Panc1 (cell line): ENCODE measurements around the gene USP12. TPM values are rescaled to one million over a fixed set of nuclear protein-coding genes. Genes with fewer than 3 reads are reported as not detected.
A peak's percentile ranks its signal among the peaks of the same experiment; 100 is the strongest.

Experiments used
- ATAC-seq: fragments of 200-7000 bp; cut with Tn5 transposase; 2 replicates; pipeline ENCODE4 v1.9.1; 2020; ENCODE audit warnings: mild to moderate bottlenecking, moderate library complexity
- BruUV-seq: library from RNA; stranded (reverse); fragments of 400-500 nt; replicated peaks from 2 replicates; lab custom pipeline; 2021; lab: Mats Ljungman, UMichigan
- CTCF ChIA-PET: fragments of 300-600 bp; sonication (Branson Sonifier 250); formaldehyde crosslinking; loops from one replicate; lab custom pipeline; 2022; ENCODE audit warnings: antibody characterized with exemption; lab: Charles Lee
- POLR2A ChIA-PET: fragments of 300-600 bp; sonication (Branson Sonifier 250); formaldehyde crosslinking; loops from one replicate; lab custom pipeline; 2022; ENCODE audit warnings: antibody characterized with exemption; lab: Charles Lee
- DNase-seq: peaks from one replicate; pipeline ENCODE4 v3.0.0-alpha.2; 2010; ENCODE audit warnings: low read depth, low spot score
- H3K27ac ChIP-seq: 2 replicates; pipeline ENCODE4 v1.5.1; 2011; ENCODE audit warnings: mild to moderate bottlenecking, low read length, inconsistent platforms
- H3K27me3 ChIP-seq: fragments of 200-500 bp; sonication (Bioruptor generic); 2 replicates; pipeline ENCODE4 v1.6.0; 2014; ENCODE audit warnings: low read length, inconsistent platforms; ENCODE audit not compliant: control insufficient read depth, insufficient read depth
- H3K36me3 ChIP-seq: fragments of 200-500 bp; sonication (Bioruptor generic); 2 replicates; pipeline ENCODE4 v1.5.1; 2014; ENCODE audit warnings: inconsistent platforms, mild to moderate bottlenecking, low read length, moderate library complexity; ENCODE audit not compliant: control insufficient read depth, insufficient read depth
- H3K4me1 ChIP-seq: 2 replicates; pipeline ENCODE4 v1.5.1; 2011; ENCODE audit warnings: inconsistent platforms, mild to moderate bottlenecking, low read length, moderate library complexity; ENCODE audit not compliant: control insufficient read depth, insufficient read depth
- H3K4me3 ChIP-seq, 2 experiments: 2 replicates each; pipeline ENCODE4 v1.5.1; 2011 to 2012; ENCODE audit warnings: low read depth in 2 of 2, low read length in 2 of 2, mild to moderate bottlenecking in 2 of 2, inconsistent platforms in 1 of 2, moderate library complexity in 1 of 2
- H3K9me3 ChIP-seq: fragments of 200-500 bp; sonication (Bioruptor generic); 2 replicates; pipeline ENCODE4 v1.5.1; 2014; ENCODE audit warnings: low read depth, mild to moderate bottlenecking, inconsistent platforms, low read length, moderate library complexity; ENCODE audit not compliant: control insufficient read depth, insufficient read depth
- POLR2AphosphoS5 ChIP-seq: IDR thresholded peaks from 2 replicates; pipeline ENCODE4 v1.6.1; 2012; ENCODE audit warnings: mild to moderate bottlenecking, low read depth, low read length, moderate library complexity
- SIN3A ChIP-seq: IDR thresholded peaks from 2 replicates; pipeline ENCODE4 v1.6.1; 2012; ENCODE audit warnings: low read depth, mild to moderate bottlenecking, low read length, moderate library complexity, borderline replicate concordance; ENCODE audit not compliant: insufficient read depth
- TCF7L2 ChIP-seq: IDR thresholded peaks from 2 replicates; pipeline ENCODE4 v1.6.1; 2011; ENCODE audit warnings: mild to moderate bottlenecking, low read depth, low read length, inconsistent platforms
- in situ Hi-C: cut with HindIII; loops from 2 replicates; pipeline ENCODE4 v1.10.0; 2016; ENCODE audit warnings: low sequenced_read_pairs, low pct_unique_long_range_greater_than_20kb
- intact Hi-C: fragments of 100-400 bp; cut with micrococcal nuclease; formaldehyde crosslinking; loops from one replicate; pipeline ENCODE4 v1.10.0; 2022; ENCODE audit not compliant: unreplicated experiment
- total RNA-seq: library from RNA; stranded (reverse); gene quantifications from one replicate; pipeline ENCODE4 v1.2.1, GENCODE V29; 2021; ENCODE audit not compliant: unreplicated experiment
- TF ChIP-seq, protein P1 (sequence below), 2 experiments: IDR thresholded peaks; 2 replicates each; pipeline ENCODE4 v1.6.1; 2011 to 2012; ENCODE audit warnings: low read depth in 2 of 2, control low read depth in 1 of 2, low read length in 1 of 2, mild to moderate bottlenecking in 1 of 2, moderate library complexity in 1 of 2; ENCODE audit not compliant: insufficient read depth in 1 of 2
- TF ChIP-seq, protein P2 (sequence below): fragments of 450-650 bp; IDR thresholded peaks from 2 replicates; pipeline ENCODE4 v1.5.1; 2017; ENCODE audit warnings: mild to moderate bottlenecking

The USP12 gene
- total RNA-seq, 1 experiment from 2014 or later, result 82.0 TPM

DNA sequence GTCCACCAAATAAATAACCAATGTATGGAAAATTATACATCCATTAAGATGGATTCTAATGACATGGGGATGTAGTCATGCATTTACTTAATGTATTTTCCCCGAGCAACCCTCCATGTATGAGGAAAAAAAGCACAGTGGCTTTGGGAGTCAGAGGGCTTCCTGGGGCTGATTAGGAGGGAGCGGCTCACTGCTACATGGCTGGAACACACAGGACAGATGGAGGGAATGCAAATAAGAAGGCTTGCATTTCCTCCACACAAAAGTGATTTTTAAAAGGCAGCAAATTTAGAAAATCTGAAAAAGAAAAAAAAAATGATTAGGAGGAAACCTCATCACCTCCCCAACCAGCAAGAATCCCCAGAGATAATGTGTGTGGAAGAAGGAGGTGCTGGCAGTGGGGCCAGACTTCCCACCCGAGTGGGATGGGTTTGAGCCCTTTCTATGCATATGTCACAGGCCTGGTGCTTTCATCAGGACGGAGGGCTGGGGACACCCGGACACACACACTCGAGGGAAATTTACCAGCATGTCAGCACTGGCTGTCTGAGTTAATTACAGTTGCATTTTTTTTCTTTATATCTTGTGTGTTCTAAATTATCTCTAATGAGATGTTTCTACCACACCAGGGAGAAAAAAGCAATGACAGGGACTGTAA, 118.9 kb downstream of the USP12 start:
- peak overlapping the region; percentile 81 for H3K27ac ChIP-seq
- TF ChIP-seq TCF7L2 (no peak), POLR2AphosphoS5 (no peak), SIN3A (no peak)
- TF ChIP-seq, protein P1, sequence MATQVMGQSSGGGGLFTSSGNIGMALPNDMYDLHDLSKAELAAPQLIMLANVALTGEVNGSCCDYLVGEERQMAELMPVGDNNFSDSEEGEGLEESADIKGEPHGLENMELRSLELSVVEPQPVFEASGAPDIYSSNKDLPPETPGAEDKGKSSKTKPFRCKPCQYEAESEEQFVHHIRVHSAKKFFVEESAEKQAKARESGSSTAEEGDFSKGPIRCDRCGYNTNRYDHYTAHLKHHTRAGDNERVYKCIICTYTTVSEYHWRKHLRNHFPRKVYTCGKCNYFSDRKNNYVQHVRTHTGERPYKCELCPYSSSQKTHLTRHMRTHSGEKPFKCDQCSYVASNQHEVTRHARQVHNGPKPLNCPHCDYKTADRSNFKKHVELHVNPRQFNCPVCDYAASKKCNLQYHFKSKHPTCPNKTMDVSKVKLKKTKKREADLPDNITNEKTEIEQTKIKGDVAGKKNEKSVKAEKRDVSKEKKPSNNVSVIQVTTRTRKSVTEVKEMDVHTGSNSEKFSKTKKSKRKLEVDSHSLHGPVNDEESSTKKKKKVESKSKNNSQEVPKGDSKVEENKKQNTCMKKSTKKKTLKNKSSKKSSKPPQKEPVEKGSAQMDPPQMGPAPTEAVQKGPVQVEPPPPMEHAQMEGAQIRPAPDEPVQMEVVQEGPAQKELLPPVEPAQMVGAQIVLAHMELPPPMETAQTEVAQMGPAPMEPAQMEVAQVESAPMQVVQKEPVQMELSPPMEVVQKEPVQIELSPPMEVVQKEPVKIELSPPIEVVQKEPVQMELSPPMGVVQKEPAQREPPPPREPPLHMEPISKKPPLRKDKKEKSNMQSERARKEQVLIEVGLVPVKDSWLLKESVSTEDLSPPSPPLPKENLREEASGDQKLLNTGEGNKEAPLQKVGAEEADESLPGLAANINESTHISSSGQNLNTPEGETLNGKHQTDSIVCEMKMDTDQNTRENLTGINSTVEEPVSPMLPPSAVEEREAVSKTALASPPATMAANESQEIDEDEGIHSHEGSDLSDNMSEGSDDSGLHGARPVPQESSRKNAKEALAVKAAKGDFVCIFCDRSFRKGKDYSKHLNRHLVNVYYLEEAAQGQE (IDR thresholded peaks at IDR 0.05; ENCODE audit: insufficient read depth in 1 of 2, low read depth in 2 of 2, low read length in 1 of 2), result no peak
- TF ChIP-seq, protein P2, sequence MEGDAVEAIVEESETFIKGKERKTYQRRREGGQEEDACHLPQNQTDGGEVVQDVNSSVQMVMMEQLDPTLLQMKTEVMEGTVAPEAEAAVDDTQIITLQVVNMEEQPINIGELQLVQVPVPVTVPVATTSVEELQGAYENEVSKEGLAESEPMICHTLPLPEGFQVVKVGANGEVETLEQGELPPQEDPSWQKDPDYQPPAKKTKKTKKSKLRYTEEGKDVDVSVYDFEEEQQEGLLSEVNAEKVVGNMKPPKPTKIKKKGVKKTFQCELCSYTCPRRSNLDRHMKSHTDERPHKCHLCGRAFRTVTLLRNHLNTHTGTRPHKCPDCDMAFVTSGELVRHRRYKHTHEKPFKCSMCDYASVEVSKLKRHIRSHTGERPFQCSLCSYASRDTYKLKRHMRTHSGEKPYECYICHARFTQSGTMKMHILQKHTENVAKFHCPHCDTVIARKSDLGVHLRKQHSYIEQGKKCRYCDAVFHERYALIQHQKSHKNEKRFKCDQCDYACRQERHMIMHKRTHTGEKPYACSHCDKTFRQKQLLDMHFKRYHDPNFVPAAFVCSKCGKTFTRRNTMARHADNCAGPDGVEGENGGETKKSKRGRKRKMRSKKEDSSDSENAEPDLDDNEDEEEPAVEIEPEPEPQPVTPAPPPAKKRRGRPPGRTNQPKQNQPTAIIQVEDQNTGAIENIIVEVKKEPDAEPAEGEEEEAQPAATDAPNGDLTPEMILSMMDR, result no peak
- in situ Hi-C loops, result no loop called here

DNA sequence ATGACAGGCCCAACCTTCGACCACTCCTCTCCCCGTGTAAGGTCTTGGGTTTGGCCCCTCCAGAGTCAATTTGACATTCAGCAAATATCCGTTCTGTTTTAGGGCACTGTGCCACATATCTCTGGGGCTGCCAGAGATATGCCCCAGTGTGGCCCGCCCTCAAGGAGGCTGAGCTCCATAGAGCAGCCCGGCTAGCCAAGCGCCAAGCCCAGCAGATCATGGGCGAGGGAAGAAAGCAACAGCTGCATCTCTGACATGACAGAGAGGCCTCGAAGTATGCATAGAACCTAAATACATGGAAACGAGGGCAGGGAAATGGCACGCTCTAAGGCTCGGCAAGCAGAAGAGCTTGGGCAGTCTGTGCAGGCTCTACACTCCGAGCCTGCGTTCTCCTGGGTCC, 124.5 kb downstream of the USP12 start:
- intact Hi-C loops, result loop anchor here (10.0 kb wide), 1 partner anchor 62 kb away; no protein-coding TSS in a partner anchor
- ATAC-seq (no peak), DNase-seq (no peak)
- Histone ChIP-seq H3K4me3 (no peak overlapping the region), H3K27me3 (no peaks in the 10 kb centered on the region), H3K9me3 (no peaks in the 10 kb centered on the region), H3K4me1 (peaks cover 11% of the 10 kb centered on the region), H3K36me3 (no peaks in the 10 kb centered on the region), H3K27ac (peak overlapping the region; percentile 98)
- no TSS peak for BruUV-seq
- ChIA-PET POLR2A (no interaction called here), CTCF (no interaction called here)
- in situ Hi-C loops, result no loop called here
- TF ChIP-seq SIN3A, result no peak
- TF ChIP-seq, protein P2, result no peak
- TF ChIP-seq POLR2AphosphoS5, result no peak
- TF ChIP-seq, protein P1 (IDR thresholded peaks at IDR 0.05; ENCODE audit: insufficient read depth in 1 of 2, low read depth in 2 of 2, low read length in 1 of 2), result no peak
- TF ChIP-seq TCF7L2, result no peak

More for the DNA sequence above, 118.9 kb downstream of the USP12 start:
- no peak for DNase-seq
- intact Hi-C loops, result no loop called here
- POLR2A ChIA-PET, result no interaction called here
- H3K4me1 ChIP-seq, result peaks cover 27% of the 10 kb centered on the region
- no peak overlapping the region for H3K4me3 ChIP-seq
- H3K27me3 ChIP-seq, result no peaks in the 10 kb centered on the region
- no TSS peak for BruUV-seq
- H3K9me3 ChIP-seq, result no peaks in the 10 kb centered on the region
- no peaks in the 10 kb centered on the region for H3K36me3 ChIP-seq
- no peak for ATAC-seq
- CTCF ChIA-PET, result no interaction called here
